ENCODE results near the gene OSBPL2.

The OSBPL2 gene

DNA sequence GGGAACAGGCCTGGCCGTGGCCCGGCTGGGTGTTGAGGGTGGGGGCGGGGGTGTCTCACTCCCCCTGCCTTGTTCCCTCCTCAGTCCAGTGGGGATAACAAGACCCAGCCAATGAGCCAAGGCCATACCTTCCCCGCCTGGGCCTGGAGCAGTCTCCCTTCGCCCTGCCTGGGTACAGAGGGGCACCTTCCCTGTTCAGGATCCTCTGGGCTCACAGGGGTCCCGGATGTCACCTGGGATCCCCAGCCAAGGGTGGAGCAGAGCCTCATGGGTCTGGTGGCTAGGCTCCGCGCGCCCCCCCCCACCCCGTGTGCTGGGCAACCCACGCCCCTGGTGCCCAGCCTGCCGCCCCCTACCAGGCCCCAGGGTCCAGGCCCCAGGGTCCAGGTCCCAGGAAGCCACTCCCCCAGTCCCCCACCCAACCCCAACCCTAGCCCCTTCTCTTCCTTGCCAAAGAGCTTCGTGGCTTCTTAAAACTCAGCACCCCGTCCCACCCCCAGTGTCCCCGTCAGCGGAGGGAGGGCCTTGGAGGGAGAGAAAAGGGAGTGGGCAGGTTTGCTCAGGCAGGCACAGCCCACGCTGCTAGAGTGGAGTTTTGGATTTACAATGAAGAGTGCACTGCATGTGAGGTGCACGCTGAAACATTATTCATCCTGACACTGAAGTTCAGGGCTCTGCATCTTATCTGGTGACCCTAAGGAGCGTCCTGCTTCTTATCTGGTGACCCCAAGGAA, 30.1 kb upstream of the OSBPL2 start:
- no peak for DNase-seq

DNA sequence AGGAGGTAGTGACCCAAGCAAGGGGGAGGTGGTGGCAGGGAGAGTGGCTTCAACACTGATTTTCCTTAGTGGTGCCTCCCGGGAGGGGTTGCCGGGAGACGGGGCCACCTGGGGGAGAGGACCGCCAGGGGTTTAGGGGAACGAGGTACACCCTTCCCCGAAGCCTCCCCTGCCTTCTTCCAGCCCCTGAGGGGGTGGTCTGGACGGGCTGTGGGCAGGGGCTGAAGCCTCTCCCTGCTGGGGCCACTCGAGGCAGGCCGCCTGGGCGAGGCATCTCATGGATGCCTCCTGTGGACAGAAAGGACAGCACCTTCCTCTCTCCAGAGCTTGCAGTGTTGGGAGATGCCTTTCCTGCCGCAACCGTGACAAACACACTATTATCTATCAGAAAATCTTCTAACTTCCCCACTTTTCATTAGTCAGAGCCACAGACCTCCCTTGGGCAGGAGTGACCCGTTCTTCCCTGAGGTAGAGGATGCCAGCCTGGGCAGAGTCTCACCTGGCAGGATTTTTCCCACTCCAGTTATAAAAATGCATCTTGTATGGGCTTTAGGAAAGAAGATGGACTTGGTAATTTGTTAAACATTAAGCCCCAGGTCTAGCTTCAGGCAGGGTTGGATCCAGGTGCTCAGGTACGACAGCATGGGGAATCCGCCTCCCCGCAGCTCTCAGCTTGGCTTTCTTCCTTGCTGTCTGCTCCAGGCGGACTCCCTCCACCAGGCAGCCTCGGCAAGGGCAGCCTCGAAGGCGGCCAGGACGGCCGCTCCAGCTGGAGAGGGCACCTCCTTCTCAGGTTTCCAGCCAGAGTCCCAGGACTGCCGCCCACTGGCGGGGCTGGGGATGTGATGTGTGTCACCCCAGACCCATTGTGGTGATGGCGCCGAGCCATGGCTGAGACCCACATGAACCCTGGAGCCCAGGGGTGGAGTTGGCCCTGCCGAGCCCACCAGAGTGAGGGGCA, 29.2 kb upstream of the OSBPL2 start:
- DNase-seq, result no peak

GRCh38 chr20:62209850-62210495, 28.3 kb upstream of the OSBPL2 start:
- no peak for DNase-seq

DNA sequence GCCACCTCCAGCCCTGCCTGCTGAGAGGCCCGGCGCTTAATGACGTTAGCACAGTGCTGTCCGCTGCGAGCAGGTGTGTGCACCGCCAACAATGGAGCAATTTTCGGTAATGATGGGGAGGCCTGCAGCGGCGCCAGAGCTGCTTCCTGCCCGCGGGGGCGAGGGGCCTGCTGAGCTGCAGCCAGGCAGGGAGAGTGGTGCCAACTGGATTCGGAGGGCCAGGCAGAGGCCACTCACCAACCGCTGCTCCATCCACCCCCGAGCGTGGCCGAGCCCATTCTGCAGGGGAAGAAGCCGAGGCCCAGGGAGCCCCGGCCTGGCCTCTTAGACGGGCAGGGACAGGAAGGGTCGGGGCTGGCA, 27.8 kb upstream of the OSBPL2 start:
- DNase-seq, result no peak

DNA sequence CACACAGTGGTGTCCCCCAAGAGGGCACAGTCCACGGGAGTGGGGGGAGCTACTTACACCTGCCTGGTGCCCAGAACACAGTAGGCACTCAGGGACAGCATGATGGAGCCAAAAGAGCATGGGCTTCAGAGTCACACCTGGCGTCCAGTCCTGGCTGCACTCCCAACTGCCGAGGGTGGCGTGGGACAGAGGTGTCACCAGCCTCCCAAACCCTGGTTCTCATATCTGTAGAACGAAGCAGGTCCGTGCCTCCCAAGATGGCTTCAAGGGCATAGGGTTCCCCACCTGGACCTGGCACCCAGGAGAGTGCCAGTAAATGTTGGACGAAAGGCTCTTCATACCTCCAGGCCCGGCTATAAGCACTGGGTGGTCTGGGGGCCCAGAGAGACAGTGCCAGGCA, 27.1 kb upstream of the OSBPL2 start:
- no peak for DNase-seq

GRCh38 chr20:62211769-62212288, 26.5 kb upstream of the OSBPL2 start:
- DNase-seq, result no peak

- DNase-seq, result no peak
These were observed 26.0 kb upstream of the OSBPL2 start for GRCh38 chr20:62212299-62212698.

GRCh38 chr20:62214067-62214466, 24.3 kb upstream of the OSBPL2 start:
- no peak for DNase-seq

DNA sequence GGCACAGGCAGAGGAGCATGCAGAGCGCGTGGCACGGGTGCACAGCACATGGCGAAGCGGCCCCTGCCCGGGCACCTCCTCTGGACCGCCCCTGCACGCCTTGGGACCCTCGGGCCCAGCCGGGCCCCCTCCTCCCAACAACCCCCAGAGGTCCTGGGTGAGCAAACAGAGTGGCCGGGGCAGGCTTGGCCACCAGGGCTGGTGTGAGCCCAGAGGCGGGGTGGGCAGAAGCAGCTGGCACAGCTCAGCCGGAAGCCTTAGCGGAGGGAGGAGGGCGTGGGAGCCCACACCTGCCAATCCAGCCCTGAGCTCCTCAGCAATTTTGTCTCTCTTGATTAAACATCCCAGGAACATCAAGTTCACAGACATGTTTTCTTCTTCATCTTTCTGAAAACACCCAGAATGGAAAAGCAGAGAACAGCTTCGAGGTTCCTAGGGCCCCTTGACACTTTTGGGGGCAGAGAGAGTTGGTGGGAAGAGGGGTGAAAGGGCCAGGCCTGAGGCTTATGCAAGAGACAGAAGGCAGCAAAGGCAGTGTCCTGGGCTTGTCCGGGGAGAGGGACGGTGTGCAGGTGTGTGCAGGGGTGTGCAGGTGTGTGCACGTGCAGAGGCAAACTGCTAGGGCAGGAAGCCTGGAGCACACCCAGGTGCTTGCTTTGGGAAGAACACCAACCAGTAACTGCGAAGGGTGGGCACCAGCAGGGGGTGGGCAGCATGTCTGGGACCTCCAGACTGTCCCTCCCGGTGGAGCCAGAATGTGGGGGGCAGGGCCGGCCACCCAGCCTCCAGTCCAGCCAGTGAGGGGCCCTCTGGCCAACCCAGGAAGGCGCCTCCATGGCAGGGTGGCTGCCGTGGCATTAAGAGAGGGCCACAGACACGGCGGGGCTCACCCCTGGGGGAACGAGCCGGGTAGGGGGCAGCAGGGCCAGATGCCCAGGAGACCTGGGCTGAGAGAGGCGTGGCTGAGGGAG, 23.0 kb upstream of the OSBPL2 start:
- no peak for DNase-seq

- DNase-seq, result no peak
These were observed 22.2 kb upstream of the OSBPL2 start for GRCh38 chr20:62215991-62216635.

GRCh38 chr20:62216636-62217566, 21.4 kb upstream of the OSBPL2 start:
- no peak for DNase-seq

GRCh38 chr20:62217913-62218773, 20.2 kb upstream of the OSBPL2 start:
- DNase-seq, result no peak

DNA sequence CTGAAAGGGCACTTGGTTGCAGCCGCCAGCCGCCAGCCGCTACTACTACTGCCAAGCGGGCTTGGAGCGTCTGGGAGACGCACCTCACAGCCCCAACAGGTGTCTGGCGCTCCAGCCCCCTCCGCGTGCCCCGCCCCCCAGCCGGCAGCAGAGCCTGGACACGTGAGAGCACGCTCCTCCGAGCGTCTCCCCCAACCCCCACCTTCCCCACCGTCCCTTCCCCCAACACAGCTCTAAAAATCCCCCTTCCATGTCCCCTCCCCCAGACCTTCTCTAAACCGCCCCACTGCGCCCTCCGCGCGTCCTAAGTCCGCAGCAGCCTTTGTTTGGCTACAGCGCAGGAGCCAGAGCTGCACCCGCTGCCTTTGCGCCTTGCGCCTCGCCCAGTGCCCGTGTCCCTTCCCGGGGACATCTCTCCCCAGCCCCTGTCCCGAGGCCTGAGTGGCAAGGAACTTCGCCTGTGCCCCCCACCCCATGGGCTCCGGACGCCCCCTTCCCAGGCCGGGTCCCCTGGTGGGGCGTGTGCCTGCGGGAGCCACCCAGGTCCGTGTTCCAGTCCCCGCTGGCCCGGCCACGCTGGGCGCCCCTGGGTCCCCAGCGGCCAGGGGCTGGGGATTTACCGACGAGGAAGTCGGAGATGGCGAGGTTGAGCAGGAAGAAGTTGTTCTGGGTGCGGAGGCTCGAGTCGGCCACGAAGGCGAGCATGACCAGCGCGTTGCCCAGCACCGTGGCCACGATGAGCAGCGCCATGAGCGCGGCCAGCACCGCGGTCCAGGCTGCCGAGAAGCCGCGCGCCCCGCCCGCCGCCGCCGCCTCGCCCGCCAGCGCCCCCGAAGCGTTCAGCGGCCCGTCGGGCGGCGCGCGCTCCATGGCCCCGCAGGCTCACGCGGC, 19.0 kb upstream of the OSBPL2 start:
- no peak for DNase-seq

GRCh38 chr20:62219992-62220665, 18.2 kb upstream of the OSBPL2 start, which contains the start of gene HRH3:
Gene HRH3 (minus strand): TSS chr20:62220278. CDS start chr20:62219970, 308 bp downstream.
- DNase-seq, result no peak

- DNase-seq, result no peak
These were observed 17.4 kb upstream of the OSBPL2 start for GRCh38 chr20:62220666-62221568.

- no peak for DNase-seq
These were observed 16.0 kb upstream of the OSBPL2 start for GRCh38 chr20:62222266-62222850.
